PC-9 (cell line): ENCODE data around the gene SLC15A2. TPM values are rescaled to one million over a fixed set of nuclear protein-coding genes. Genes with fewer than 3 reads are reported as not detected.
A peak's percentile ranks its signal among the peaks of the same experiment; 100 is the strongest.

Source experiments
- BruUV-seq: library from RNA; stranded (reverse); fragments of 400-500 nt; replicated peaks from 2 replicates; lab custom pipeline; 2021; lab: Mats Ljungman, UMichigan
- CTCF ChIA-PET: fragments of 300-600 bp; sonication (Branson Sonifier 250); formaldehyde crosslinking; loops from one replicate; lab custom pipeline; 2022; ENCODE audit warnings: antibody characterized with exemption; lab: Charles Lee
- POLR2A ChIA-PET: fragments of 300-600 bp; sonication (Branson Sonifier 250); formaldehyde crosslinking; loops from one replicate; lab custom pipeline; 2022; ENCODE audit warnings: antibody characterized with exemption; ENCODE audit not compliant: unreplicated experiment; lab: Charles Lee
- DNase-seq, 2 experiments: peaks; one replicate each; pipeline versions ENCODE4 v3.0.0 to v3.0.0-alpha.2; 2015 to 2022; ENCODE audit warnings: mixed read lengths in 1 of 2
- H2AFZ ChIP-seq: fragments of 200-600 bp; sonication (generic); 2 replicates; pipeline ENCODE4 v1.8.1; 2017; ENCODE audit warnings: antibody characterized with exemption
- H3F3A ChIP-seq: fragments of 200-600 bp; sonication (generic); 2 replicates; pipeline ENCODE4 v1.8.1; 2017; ENCODE audit warnings: antibody characterized with exemption, mild to moderate bottlenecking, low read depth; ENCODE audit not compliant: insufficient read depth
- H3K27ac ChIP-seq: fragments of 200-600 bp; sonication (generic); 2 replicates; pipeline ENCODE4 v1.6.1; 2016; ENCODE audit warnings: mixed run types
- H3K27me3 ChIP-seq: fragments of 200-600 bp; sonication (generic); 2 replicates; pipeline ENCODE4 v1.6.1; 2016; ENCODE audit warnings: low read depth, mixed run types; ENCODE audit not compliant: insufficient read depth
- H3K36me3 ChIP-seq: fragments of 200-600 bp; sonication (generic); 2 replicates; pipeline ENCODE4 v1.6.1; 2016; ENCODE audit warnings: low read depth, mixed run types
- H3K4me1 ChIP-seq: fragments of 200-600 bp; sonication (generic); replicated peaks from 2 replicates; pipeline ENCODE4 v1.6.1; 2016; ENCODE audit warnings: mixed run types; ENCODE audit not compliant: insufficient read depth
- H3K4me2 ChIP-seq: fragments of 200-600 bp; sonication (generic); 2 replicates; pipeline ENCODE4 v1.6.1; 2017; ENCODE audit warnings: mixed run types
- H3K4me3 ChIP-seq: fragments of 200-600 bp; sonication (generic); 2 replicates; pipeline ENCODE4 v1.6.1; 2016; ENCODE audit warnings: mixed run types
- H3K79me2 ChIP-seq: fragments of 200-600 bp; sonication (generic); 2 replicates; pipeline ENCODE4 v1.6.1; 2017; ENCODE audit warnings: low read depth, mixed run types
- H3K9me2 ChIP-seq: fragments of 200-600 bp; sonication (generic); 2 replicates; pipeline ENCODE4 v1.8.1; 2017; ENCODE audit warnings: mild to moderate bottlenecking; ENCODE audit not compliant: insufficient read depth
- H3K9me3 ChIP-seq: fragments of 200-600 bp; sonication (generic); 2 replicates; pipeline ENCODE4 v1.8.1; 2016; ENCODE audit warnings: low read depth; ENCODE audit not compliant: insufficient read depth
- H4K20me1 ChIP-seq: fragments of 200-600 bp; sonication (generic); 2 replicates; pipeline ENCODE4 v1.8.1; 2017; ENCODE audit not compliant: insufficient read depth
- EZH2 ChIP-seq: fragments of 200-600 bp; sonication (generic); IDR thresholded peaks from 2 replicates; pipeline ENCODE4 v1.8.0; 2017; ENCODE audit warnings: antibody characterized with exemption, low read depth
- intact Hi-C: fragments of 100-400 bp; cut with micrococcal nuclease; formaldehyde crosslinking; loops from one replicate; pipeline ENCODE4 v1.10.0; 2022; ENCODE audit not compliant: unreplicated experiment
- total RNA-seq: library from RNA; stranded (reverse); gene quantifications from 2 replicates; pipeline ENCODE4 v1.2.3, GENCODE V29; 2021
- TF ChIP-seq, protein P1 (sequence below): fragments of 200-600 bp; sonication (generic); conservative IDR thresholded peaks from 2 replicates; pipeline ENCODE4 v1.6.1; 2017; ENCODE audit warnings: mixed run types, antibody characterized with exemption, mild to moderate bottlenecking, moderate library complexity

SLC15A2 gene
- total RNA-seq, 1 experiment from 2014 or later: 2.8 TPM

DNA sequence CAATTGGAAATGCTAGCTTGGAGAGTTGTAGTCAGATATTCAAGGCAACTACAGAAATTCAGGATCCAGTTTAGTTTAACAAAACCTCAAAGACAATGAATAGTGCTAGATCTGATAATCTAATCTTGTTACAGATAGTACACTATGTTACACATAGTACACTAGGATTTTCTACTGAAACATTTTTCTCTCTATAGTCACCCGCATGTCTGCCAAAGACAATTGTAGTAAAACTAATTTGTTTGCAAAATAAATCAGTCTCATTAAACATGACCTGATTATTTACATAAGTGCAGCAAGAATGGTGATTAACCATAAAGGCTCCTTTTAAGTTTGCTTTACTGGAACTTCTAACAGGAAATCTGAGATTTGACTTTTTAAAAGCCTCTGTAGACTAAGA is 75.8 kb downstream of the SLC15A2 start:
- Histone ChIP-seq H4K20me1 (no peaks in the 10 kb centered on the region), H3K4me3 (no peak overlapping the region), H3K4me1 (no peaks in the 10 kb centered on the region), H3K79me2 (no peaks in the 10 kb centered on the region), H3K36me3 (no peaks in the 10 kb centered on the region), H3F3A (no peaks in the 10 kb centered on the region), H2AFZ (no peak overlapping the region), H3K9me3 (no peaks in the 10 kb centered on the region; the same call in 1 of the 2 replicates), H3K9me2 (no peaks in the 10 kb centered on the region), H3K27ac (no peak overlapping the region), H3K27me3 (no peaks in the 10 kb centered on the region), H3K4me2 (no peak overlapping the region)
- ChIA-PET CTCF (no interaction called here), POLR2A (no interaction called here)
- TF ChIP-seq EZH2: no peak
- TF ChIP-seq, protein P1, sequence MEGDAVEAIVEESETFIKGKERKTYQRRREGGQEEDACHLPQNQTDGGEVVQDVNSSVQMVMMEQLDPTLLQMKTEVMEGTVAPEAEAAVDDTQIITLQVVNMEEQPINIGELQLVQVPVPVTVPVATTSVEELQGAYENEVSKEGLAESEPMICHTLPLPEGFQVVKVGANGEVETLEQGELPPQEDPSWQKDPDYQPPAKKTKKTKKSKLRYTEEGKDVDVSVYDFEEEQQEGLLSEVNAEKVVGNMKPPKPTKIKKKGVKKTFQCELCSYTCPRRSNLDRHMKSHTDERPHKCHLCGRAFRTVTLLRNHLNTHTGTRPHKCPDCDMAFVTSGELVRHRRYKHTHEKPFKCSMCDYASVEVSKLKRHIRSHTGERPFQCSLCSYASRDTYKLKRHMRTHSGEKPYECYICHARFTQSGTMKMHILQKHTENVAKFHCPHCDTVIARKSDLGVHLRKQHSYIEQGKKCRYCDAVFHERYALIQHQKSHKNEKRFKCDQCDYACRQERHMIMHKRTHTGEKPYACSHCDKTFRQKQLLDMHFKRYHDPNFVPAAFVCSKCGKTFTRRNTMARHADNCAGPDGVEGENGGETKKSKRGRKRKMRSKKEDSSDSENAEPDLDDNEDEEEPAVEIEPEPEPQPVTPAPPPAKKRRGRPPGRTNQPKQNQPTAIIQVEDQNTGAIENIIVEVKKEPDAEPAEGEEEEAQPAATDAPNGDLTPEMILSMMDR: no peak
- intact Hi-C loops: no loop called here
- BruUV-seq: no TSS peak
- peak in 1 of 2 experiments; percentile 67 for DNase-seq

DNA sequence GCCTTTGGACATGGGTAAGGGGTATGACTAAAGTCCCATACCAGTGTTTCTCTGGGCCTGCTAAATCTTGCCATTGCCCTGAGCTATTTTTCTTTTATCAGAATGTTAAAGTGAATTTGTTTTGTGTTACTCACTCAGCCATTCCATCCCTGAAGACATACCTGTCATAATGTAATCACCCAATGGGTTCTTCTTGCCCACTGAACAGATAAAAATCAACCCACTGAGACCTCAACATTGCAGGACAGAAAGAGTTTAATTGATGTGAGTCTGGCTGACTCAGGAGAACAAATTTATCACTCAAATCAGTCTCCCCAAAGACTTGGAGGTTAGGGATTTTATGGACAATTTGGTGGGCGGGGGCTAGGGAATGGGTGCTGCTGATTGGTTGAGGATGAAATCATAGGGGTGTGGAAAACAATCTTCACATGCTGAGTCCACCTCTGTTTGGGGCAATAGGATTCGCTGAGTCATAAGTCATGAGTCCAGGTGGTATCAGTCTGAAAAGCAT is 80.5 kb downstream of the SLC15A2 start:
- H3K9me2 ChIP-seq: no peaks in the 10 kb centered on the region
- no peaks in the 10 kb centered on the region; the same call in 1 of the 2 replicates for H3K9me3 ChIP-seq
- no peaks in the 10 kb centered on the region for H3K79me2 ChIP-seq
- no peaks in the 10 kb centered on the region for H3K27me3 ChIP-seq
- no peaks in the 10 kb centered on the region for H3K36me3 ChIP-seq
- H3K4me1 ChIP-seq: peaks cover 8% of the 10 kb centered on the region
- DNase-seq: peak in 1 of 2 experiments; percentile 63
- H3K4me2 ChIP-seq: no peak overlapping the region
- no peaks in the 10 kb centered on the region for H4K20me1 ChIP-seq
- intact Hi-C loops: no loop called here
- H3F3A ChIP-seq: no peaks in the 10 kb centered on the region; the same call in 1 of the 2 replicates
- no TSS peak for BruUV-seq
- no peak overlapping the region for H3K4me3 ChIP-seq
- TF ChIP-seq, protein P1: no peak
- no peak for TF ChIP-seq EZH2
- CTCF ChIA-PET: no interaction called here
- H3K27ac ChIP-seq: no peak overlapping the region
- H2AFZ ChIP-seq: no peak overlapping the region
- POLR2A ChIA-PET: no interaction called here

DNA sequence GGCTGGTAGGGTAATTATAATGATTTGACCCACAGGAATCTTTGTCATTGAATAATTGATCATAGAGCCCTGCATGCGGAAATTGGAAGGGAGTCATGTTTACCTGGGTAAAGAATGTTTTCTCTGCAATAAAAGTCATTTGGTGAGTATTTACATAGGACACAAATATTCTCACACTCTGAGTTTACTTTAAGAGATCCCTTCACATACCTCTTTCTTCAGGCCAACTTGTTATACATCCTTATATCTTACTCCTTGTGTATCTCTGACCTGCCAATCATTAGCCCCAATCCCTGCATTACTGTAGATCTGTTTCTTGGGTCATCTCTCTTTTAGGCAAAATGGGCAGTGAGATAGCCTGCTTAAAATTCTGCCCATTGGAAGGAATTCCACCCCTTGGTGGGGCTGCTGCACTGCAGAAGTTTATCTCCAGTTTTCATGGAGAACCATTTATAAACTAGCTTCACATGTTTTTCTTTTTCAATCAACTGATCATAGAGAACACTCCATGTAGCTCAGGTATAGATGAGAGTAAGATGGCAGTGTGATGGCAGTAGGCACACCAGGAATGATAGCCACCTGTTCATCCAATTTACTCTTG is 81.6 kb downstream of the SLC15A2 start:
- CTCF ChIA-PET: no interaction called here
- no TSS peak for BruUV-seq

More for the DNA sequence above, 81.6 kb downstream of the SLC15A2 start:
- Histone ChIP-seq H4K20me1 (no peaks in the 10 kb centered on the region), H3F3A (no peaks in the 10 kb centered on the region; the same call in 1 of the 2 replicates), H3K27ac (no peak overlapping the region), H2AFZ (no peak overlapping the region), H3K4me2 (no peak overlapping the region), H3K27me3 (no peaks in the 10 kb centered on the region), H3K9me3 (no peaks in the 10 kb centered on the region; the same call in 1 of the 2 replicates), H3K79me2 (no peaks in the 10 kb centered on the region), H3K4me1 (peaks cover 18% of the 10 kb centered on the region), H3K36me3 (no peaks in the 10 kb centered on the region), H3K4me3 (no peak overlapping the region), H3K9me2 (no peaks in the 10 kb centered on the region)
- POLR2A ChIA-PET: no interaction called here
- no peak for TF ChIP-seq EZH2
- TF ChIP-seq, protein P1: no peak
- no peak for DNase-seq
- intact Hi-C loops: no loop called here
